OCI-LY7 (cell line): Measurements from ENCODE around the gene SLC1A7. TPM values are rescaled to one million over a fixed set of nuclear protein-coding genes. Genes with fewer than 3 reads are reported as not detected.
A peak's percentile ranks its signal among the peaks of the same experiment; 100 is the strongest.

Experiments
- BruUV-seq: library from RNA; stranded (reverse); fragments of 400-500 nt; replicated peaks from 2 replicates; lab custom pipeline; 2021; lab: Mats Ljungman, UMichigan
- CTCF ChIA-PET: fragments of 300-600 bp; sonication (Branson Sonifier 250); formaldehyde crosslinking; loops from one replicate; lab custom pipeline; 2022; ENCODE audit warnings: antibody characterized with exemption; ENCODE audit not compliant: unreplicated experiment; lab: Charles Lee
- POLR2A ChIA-PET: fragments of 300-600 bp; sonication (Branson Sonifier 250); formaldehyde crosslinking; loops from one replicate; lab custom pipeline; 2022; ENCODE audit warnings: antibody characterized with exemption; lab: Charles Lee
- DNase-seq: peaks from one replicate; pipeline ENCODE4 v3.0.0-alpha.2; 2015; ENCODE audit warnings: low spot score
- H2AFZ ChIP-seq: fragments of 200-600 bp; sonication (generic), shearing (Covaris generic); 2 replicates; pipeline ENCODE4 v1.6.1; 2014; ENCODE audit warnings: mild to moderate bottlenecking, antibody characterized with exemption, low read length, moderate library complexity
- H3K27ac ChIP-seq: fragments of 200-600 bp; sonication (generic); 2 replicates; pipeline ENCODE4 v1.5.1; 2014; ENCODE audit warnings: mixed run types, low read depth, mild to moderate bottlenecking, moderate library complexity, low read length, inconsistent platforms; ENCODE audit not compliant: poor library complexity, severe bottlenecking
- H3K36me3 ChIP-seq: fragments of 200-600 bp; sonication (generic); 2 replicates; pipeline ENCODE4 v1.6.1; 2014; ENCODE audit warnings: mild to moderate bottlenecking, antibody characterized with exemption, low read length, moderate library complexity, mixed read lengths; ENCODE audit not compliant: insufficient read depth
- H3K4me1 ChIP-seq: fragments of 200-600 bp; sonication (generic); 2 replicates; pipeline ENCODE4 v1.5.1; 2014; ENCODE audit warnings: mild to moderate bottlenecking, low read length; ENCODE audit not compliant: insufficient read depth, poor library complexity, severe bottlenecking
- H3K4me2 ChIP-seq: fragments of 200-600 bp; sonication (generic); 2 replicates; pipeline ENCODE4 v1.6.1; 2014; ENCODE audit warnings: mild to moderate bottlenecking, low read length
- H3K4me3 ChIP-seq: fragments of 200-600 bp; sonication (generic); 2 replicates; pipeline ENCODE4 v1.5.1; 2014; ENCODE audit warnings: mild to moderate bottlenecking, low read depth, low read length; ENCODE audit not compliant: poor library complexity, severe bottlenecking
- H3K79me2 ChIP-seq: fragments of 200-600 bp; sonication (generic); 2 replicates; pipeline ENCODE4 v1.6.1; 2016; ENCODE audit warnings: low read depth, mild to moderate bottlenecking, low read length, moderate library complexity, mixed read lengths; ENCODE audit not compliant: insufficient read depth
- H3K9me2 ChIP-seq: fragments of 200-600 bp; sonication (generic); 2 replicates; pipeline ENCODE4 v1.6.1; 2016; ENCODE audit warnings: mild to moderate bottlenecking, low read length, mixed read lengths; ENCODE audit not compliant: insufficient read depth
- H3K9me3 ChIP-seq: fragments of 200-600 bp; sonication (generic); 2 replicates; pipeline ENCODE4 v1.6.1; 2014; ENCODE audit warnings: mild to moderate bottlenecking, mixed run types, low read length, mixed read lengths
- H4K20me1 ChIP-seq: fragments of 200-600 bp; sonication (generic); 2 replicates; pipeline ENCODE4 v1.6.1; 2014; ENCODE audit warnings: mild to moderate bottlenecking, antibody characterized with exemption, low read length, moderate library complexity, mixed read lengths; ENCODE audit not compliant: insufficient read depth
- CTCF ChIP-seq: fragments of 200-600 bp; sonication (generic); conservative IDR thresholded peaks from 2 replicates; pipeline ENCODE4 v1.5.1; 2014; ENCODE audit warnings: mild to moderate bottlenecking, antibody characterized with exemption, low read length, moderate library complexity, mixed read lengths
- EZH2phosphoT487 ChIP-seq: fragments of 200-600 bp; sonication (generic); IDR thresholded peaks from 2 replicates; pipeline ENCODE4 v1.6.1; 2018; ENCODE audit warnings: low read depth, borderline replicate concordance, mild to moderate bottlenecking, mixed run types, antibody characterized with exemption, low read length, moderate library complexity, mixed read lengths
- intact Hi-C: fragments of 100-400 bp; cut with micrococcal nuclease; formaldehyde crosslinking; loops from one replicate; pipeline ENCODE4 v1.10.0; 2022; ENCODE audit not compliant: unreplicated experiment
- total RNA-seq, 2 experiments: library from RNA; depleted of rRNA in 1 of 2; stranded (reverse); fragments of >200 nt in 1 of 2; shearing (Covaris generic) in 1 of 2; gene quantifications; 2 replicates each; pipeline ENCODE4 v1.2.3, GENCODE V29; 2014 to 2022

SLC1A7 gene
- total RNA-seq, 2 experiments from 2014 or later = not detected

- no TSS peak for BruUV-seq
- Histone ChIP-seq H3K9me2 (no peaks in the 10 kb centered on the region), H3K27ac (no peak overlapping the region), H2AFZ (no peak overlapping the region), H3K4me2 (no peak overlapping the region), H4K20me1 (no peaks in the 10 kb centered on the region), H3K9me3 (peaks cover 12% of the 10 kb centered on the region; the same call in 1 of the 2 replicates), H3K4me1 (no peaks in the 10 kb centered on the region), H3K4me3 (no peak overlapping the region), H3K79me2 (no peaks in the 10 kb centered on the region), H3K36me3 (no peaks in the 10 kb centered on the region)
- ChIA-PET CTCF (interaction anchor here (0.6 kb wide), 1 partner anchor 9 kb away, joined by 3 read pairs; no protein-coding TSS in a partner anchor), POLR2A (interaction anchor here (0.7 to 2.0 kb wide), 3 partner anchors 9 to 1481 kb away, joined by 3 to 4 read pairs (median 4); no protein-coding TSS in a partner anchor)
- intact Hi-C loops = no loop called here
- DNase-seq = peak; percentile 16
- TF ChIP-seq CTCF = peak; percentile 62
- TF ChIP-seq EZH2phosphoT487 = no peak
These were observed 4.7 kb downstream of the SLC1A7 start for GRCh38 chr1:53137729-53138128.

GRCh38 chr1:53135735-53136114, 6.7 kb downstream of the SLC1A7 start:
- no peaks in the 10 kb centered on the region for H3K79me2 ChIP-seq
- no TSS peak for BruUV-seq
- no peak overlapping the region for H3K4me3 ChIP-seq
- no peaks in the 10 kb centered on the region for H3K9me2 ChIP-seq
- no peak for DNase-seq
- H4K20me1 ChIP-seq = no peaks in the 10 kb centered on the region
- H2AFZ ChIP-seq = no peak overlapping the region
- no peaks in the 10 kb centered on the region for H3K4me1 ChIP-seq
- H3K9me3 ChIP-seq = peaks cover 12% of the 10 kb centered on the region; the same call in 1 of the 2 replicates
- no peak overlapping the region for H3K4me2 ChIP-seq
- TF ChIP-seq EZH2phosphoT487 (no peak), CTCF (no peak)
- H3K36me3 ChIP-seq = no peaks in the 10 kb centered on the region
- intact Hi-C loops = no loop called here
- POLR2A ChIA-PET = no interaction called here
- no peak overlapping the region for H3K27ac ChIP-seq
- CTCF ChIA-PET = no interaction called here

GRCh38 chr1:53134961-53135734, 7.3 kb downstream of the SLC1A7 start:
- Histone ChIP-seq H2AFZ (no peak overlapping the region), H3K4me1 (no peaks in the 10 kb centered on the region), H3K4me2 (no peak overlapping the region), H3K27ac (no peak overlapping the region), H4K20me1 (no peaks in the 10 kb centered on the region), H3K9me3 (peaks cover 12% of the 10 kb centered on the region; the same call in 1 of the 2 replicates), H3K36me3 (no peaks in the 10 kb centered on the region), H3K79me2 (no peaks in the 10 kb centered on the region), H3K9me2 (no peaks in the 10 kb centered on the region), H3K4me3 (no peak overlapping the region)
- CTCF ChIA-PET = no interaction called here
- BruUV-seq = no TSS peak
- DNase-seq = no peak
- POLR2A ChIA-PET = no interaction called here
- intact Hi-C loops = no loop called here
- TF ChIP-seq EZH2phosphoT487 (no peak), CTCF (no peak)
